Stomach (tissue), 4 donors: ENCODE results near the gene NGLY1.

Experiments used
- CTCF ChIP-seq, 7 experiments: fragments of 450-650 bp in 4 of 7; fragments of 200-600 bp in 3 of 7; sonication (generic) in 3 of 7; IDR thresholded peaks; one replicate each; pipeline ENCODE4 v1.5.1; 2016 to 2019; ENCODE audit warnings: antibody characterized with exemption in 7 of 7, control low read depth in 2 of 7, mild to moderate bottlenecking in 1 of 7
- EP300 ChIP-seq: sonication (generic); formaldehyde crosslinking; IDR thresholded peaks from one replicate; pipeline ENCODE4 v1.6.1; 2017; ENCODE audit warnings: antibody characterized with exemption
- POLR2A ChIP-seq, 4 donors: fragments of 450-650 bp; IDR thresholded peaks; one replicate each; pipeline ENCODE4 v1.6.1; 2016; ENCODE audit warnings: antibody characterized with exemption in 4 of 4, control low read depth in 2 of 4, mild to moderate bottlenecking in 1 of 4, moderate library complexity in 1 of 4
- POLR2AphosphoS5 ChIP-seq, 3 donors: sonication (generic); formaldehyde crosslinking; IDR thresholded peaks; one replicate each; pipeline ENCODE4 v1.6.1; 2016; ENCODE audit warnings: antibody characterized with exemption in 3 of 3

- TF ChIP-seq CTCF (IDR thresholded peaks at IDR 0.05), result no peak
- no peak for TF ChIP-seq EP300
- TF ChIP-seq POLR2AphosphoS5 (IDR thresholded peaks at IDR 0.05), result no peak
- TF ChIP-seq POLR2A (IDR thresholded peaks at IDR 0.05), result no peak
These were observed 33.9 kb upstream of the NGLY1 start for GRCh38 chr3:25817107-25817506.
